Measurements from ENCODE around the gene DNAJC22.
A peak's percentile ranks its signal among the peaks of the same experiment; 100 is the strongest.
"Not testable (repeated sequence)": the region's sequence is repeated elsewhere in the genome, so short reads cannot be mapped to it uniquely, and the experiment has no call there.

The DNAJC22 gene

GRCh38 chr12:49314811-49315210 is 31.9 kb upstream of the DNAJC22 start:
- Histone ChIP-seq H3K4me3 (no peak overlapping the region), H3K27ac (no peak overlapping the region)
- DNase-seq (ENCODE audit: low spot score), result no peak
- no peak for TF ChIP-seq CTCF (IDR thresholded peaks at IDR 0.05)

GRCh38 chr12:49317118-49317517 is 29.6 kb upstream of the DNAJC22 start:
- H3K4me3 ChIP-seq; H3K27ac ChIP-seq; DNase-seq (ENCODE audit: low spot score): not testable (repeated sequence)

- not testable (repeated sequence) for H3K4me3 ChIP-seq; H3K27ac ChIP-seq; DNase-seq (ENCODE audit: low spot score)
These were observed 26.1 kb upstream of the DNAJC22 start for GRCh38 chr12:49320411-49321103.

- H3K4me3 ChIP-seq, result peak overlapping the region; percentile 77
- H3K27ac ChIP-seq, result peak overlapping the region in 1 of 2 donors; percentile 66
- no peak for TF ChIP-seq CTCF (IDR thresholded peaks at IDR 0.05)
- no peak for DNase-seq (ENCODE audit: low spot score)
These were observed 24.4 kb upstream of the DNAJC22 start for GRCh38 chr12:49322367-49322707.

GRCh38 chr12:49322708-49323523 is 23.8 kb upstream of the DNAJC22 start, which contains the start of gene TROAP:
Gene TROAP, plus strand, starts transcription at chr12:49323255. Its CDS starts 354 bp downstream, at chr12:49323609.
- Histone ChIP-seq H3K4me3 (peak within 1 kb of the TSS; percentile 77), H3K27ac (peak within 1 kb of the TSS in 1 of 2 donors; percentile 66)
- no peak for TF ChIP-seq CTCF (IDR thresholded peaks at IDR 0.05)
- DNase-seq (ENCODE audit: low spot score), result peak; percentile 98

GRCh38 chr12:49323524-49324097 is 23.1 kb upstream of the DNAJC22 start:
- no peak for TF ChIP-seq CTCF (IDR thresholded peaks at IDR 0.05)
- Histone ChIP-seq H3K27ac (no peak overlapping the region), H3K4me3 (peak overlapping the region; percentile 77)
- no peak for DNase-seq (ENCODE audit: low spot score)

- TF ChIP-seq CTCF (IDR thresholded peaks at IDR 0.05), result no peak
- Histone ChIP-seq H3K27ac (no peak overlapping the region), H3K4me3 (no peak overlapping the region)
- DNase-seq (ENCODE audit: low spot score), result no peak
These were observed 21.1 kb upstream of the DNAJC22 start for GRCh38 chr12:49325606-49326005.

- no peak overlapping the region for H3K4me3 ChIP-seq
- no peak for TF ChIP-seq CTCF (IDR thresholded peaks at IDR 0.05)
- no peak for DNase-seq (ENCODE audit: low spot score)
These were observed 19.3 kb upstream of the DNAJC22 start for GRCh38 chr12:49327368-49327767.

More at GRCh38 chr12:49327368-49327767, 19.3 kb upstream of the DNAJC22 start:
- no peak overlapping the region for H3K27ac ChIP-seq
